DOHH2 (cell line): Measurements from ENCODE around the gene MYD88.

Experiments
- H3F3A ChIP-seq: fragments of 200-600 bp; sonication (generic), shearing (Covaris generic); 2 replicates; pipeline ENCODE4 v1.6.0; 2016; ENCODE audit warnings: antibody characterized with exemption, mild to moderate bottlenecking; ENCODE audit not compliant: control insufficient read depth, insufficient read depth
- H3K27ac ChIP-seq: fragments of 200-600 bp; sonication (generic); 2 replicates; pipeline ENCODE4 v1.5.1; 2014; ENCODE audit warnings: low read depth, mild to moderate bottlenecking, low read length, moderate library complexity
- H3K27me3 ChIP-seq: fragments of 200-600 bp; sonication (generic); 2 replicates; pipeline ENCODE4 v1.6.1; 2014; ENCODE audit warnings: mild to moderate bottlenecking, low read length, mixed read lengths; ENCODE audit not compliant: control insufficient read depth
- H3K36me3 ChIP-seq: fragments of 200-600 bp; sonication (generic); 2 replicates; pipeline ENCODE4 v1.6.1; 2014; ENCODE audit warnings: mild to moderate bottlenecking, low read length, moderate library complexity, mixed read lengths; ENCODE audit not compliant: control insufficient read depth
- H3K4me1 ChIP-seq: fragments of 200-600 bp; sonication (generic); 2 replicates; pipeline ENCODE4 v1.6.1; 2014; ENCODE audit warnings: mild to moderate bottlenecking, low read length, mixed read lengths; ENCODE audit not compliant: control insufficient read depth
- H3K4me2 ChIP-seq: fragments of 200-600 bp; sonication (generic); 2 replicates; pipeline ENCODE4 v1.6.0; 2014; ENCODE audit warnings: mild to moderate bottlenecking, low read length, moderate library complexity
- H3K4me3 ChIP-seq: fragments of 200-600 bp; sonication (generic); 2 replicates; pipeline ENCODE4 v1.5.1; 2014; ENCODE audit warnings: mild to moderate bottlenecking, low read length, mixed read lengths
- H3K79me2 ChIP-seq: fragments of 200-600 bp; sonication (generic); 2 replicates; pipeline ENCODE4 v1.6.1; 2014; ENCODE audit warnings: mild to moderate bottlenecking, low read length, mixed read lengths; ENCODE audit not compliant: control insufficient read depth
- H3K9me2 ChIP-seq: fragments of 200-600 bp; sonication (generic); replicated peaks from 2 replicates; pipeline ENCODE4 v1.6.1; 2014; ENCODE audit warnings: mild to moderate bottlenecking, low read length, mixed read lengths; ENCODE audit not compliant: control insufficient read depth
- H3K9me3 ChIP-seq: fragments of 200-600 bp; sonication (generic); 2 replicates; pipeline ENCODE4 v1.6.1; 2014; ENCODE audit warnings: antibody characterized with exemption, low read length, mixed read lengths; ENCODE audit not compliant: control insufficient read depth, insufficient read depth
- H4K20me1 ChIP-seq: fragments of 200-600 bp; sonication (generic); 2 replicates; pipeline ENCODE4 v1.6.0; 2014; ENCODE audit warnings: low read depth, mild to moderate bottlenecking, antibody characterized with exemption, low read length, moderate library complexity; ENCODE audit not compliant: control insufficient read depth, insufficient read depth
- EZH2phosphoT487 ChIP-seq: fragments of 200-600 bp; sonication (generic); IDR thresholded peaks from 2 replicates; pipeline ENCODE4 v1.6.1; 2017; ENCODE audit warnings: borderline replicate concordance, mild to moderate bottlenecking, antibody characterized with exemption, low read length, moderate library complexity, mixed read lengths
- TF ChIP-seq, protein P1 (sequence below): fragments of 200-600 bp; sonication (generic); IDR thresholded peaks from one replicate; pipeline ENCODE4 v1.5.1; 2014; ENCODE audit warnings: antibody characterized with exemption, mild to moderate bottlenecking, low read depth, low read length; ENCODE audit not compliant: poor library complexity, severe bottlenecking

The MYD88 gene

DNA sequence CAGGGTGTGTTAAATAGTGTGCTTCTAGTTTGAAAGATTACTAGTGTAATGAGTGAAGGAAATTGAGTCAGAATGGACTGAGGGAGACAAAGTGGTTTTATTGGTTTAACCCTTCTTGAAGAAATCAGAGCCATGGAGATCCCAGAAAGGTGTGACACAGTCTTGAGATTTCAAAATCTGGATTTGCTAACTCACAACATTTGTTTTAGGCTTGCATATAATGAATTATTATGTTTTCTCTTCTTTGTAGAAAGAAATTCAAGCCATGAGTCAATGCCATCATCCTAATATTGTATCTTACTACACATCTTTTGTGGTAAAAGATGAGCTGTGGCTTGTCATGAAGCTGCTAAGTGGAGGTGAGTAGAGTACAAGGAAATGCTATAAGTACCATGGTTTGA lies 52.0 kb downstream of the MYD88 start:
- Histone ChIP-seq H3K9me2 (no peaks in the 10 kb centered on the region), H3K27me3 (no peaks in the 10 kb centered on the region), H3K79me2 (no peaks in the 10 kb centered on the region)

More for the DNA sequence above, 52.0 kb downstream of the MYD88 start:
- no peaks in the 10 kb centered on the region for H4K20me1 ChIP-seq
- TF ChIP-seq, protein P1, sequence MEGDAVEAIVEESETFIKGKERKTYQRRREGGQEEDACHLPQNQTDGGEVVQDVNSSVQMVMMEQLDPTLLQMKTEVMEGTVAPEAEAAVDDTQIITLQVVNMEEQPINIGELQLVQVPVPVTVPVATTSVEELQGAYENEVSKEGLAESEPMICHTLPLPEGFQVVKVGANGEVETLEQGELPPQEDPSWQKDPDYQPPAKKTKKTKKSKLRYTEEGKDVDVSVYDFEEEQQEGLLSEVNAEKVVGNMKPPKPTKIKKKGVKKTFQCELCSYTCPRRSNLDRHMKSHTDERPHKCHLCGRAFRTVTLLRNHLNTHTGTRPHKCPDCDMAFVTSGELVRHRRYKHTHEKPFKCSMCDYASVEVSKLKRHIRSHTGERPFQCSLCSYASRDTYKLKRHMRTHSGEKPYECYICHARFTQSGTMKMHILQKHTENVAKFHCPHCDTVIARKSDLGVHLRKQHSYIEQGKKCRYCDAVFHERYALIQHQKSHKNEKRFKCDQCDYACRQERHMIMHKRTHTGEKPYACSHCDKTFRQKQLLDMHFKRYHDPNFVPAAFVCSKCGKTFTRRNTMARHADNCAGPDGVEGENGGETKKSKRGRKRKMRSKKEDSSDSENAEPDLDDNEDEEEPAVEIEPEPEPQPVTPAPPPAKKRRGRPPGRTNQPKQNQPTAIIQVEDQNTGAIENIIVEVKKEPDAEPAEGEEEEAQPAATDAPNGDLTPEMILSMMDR: no peak
- no peak for TF ChIP-seq EZH2phosphoT487
- H3K4me1 ChIP-seq: no peaks in the 10 kb centered on the region
- H3K36me3 ChIP-seq: peaks cover 50% of the 10 kb centered on the region
- H3K27ac ChIP-seq: no peak overlapping the region
- no peak overlapping the region for H3K4me2 ChIP-seq
- no peaks in the 10 kb centered on the region for H3K9me3 ChIP-seq
- no peaks in the 10 kb centered on the region for H3F3A ChIP-seq
- no peak overlapping the region for H3K4me3 ChIP-seq
